ENCODE results near the gene OR13G1.

DNA sequence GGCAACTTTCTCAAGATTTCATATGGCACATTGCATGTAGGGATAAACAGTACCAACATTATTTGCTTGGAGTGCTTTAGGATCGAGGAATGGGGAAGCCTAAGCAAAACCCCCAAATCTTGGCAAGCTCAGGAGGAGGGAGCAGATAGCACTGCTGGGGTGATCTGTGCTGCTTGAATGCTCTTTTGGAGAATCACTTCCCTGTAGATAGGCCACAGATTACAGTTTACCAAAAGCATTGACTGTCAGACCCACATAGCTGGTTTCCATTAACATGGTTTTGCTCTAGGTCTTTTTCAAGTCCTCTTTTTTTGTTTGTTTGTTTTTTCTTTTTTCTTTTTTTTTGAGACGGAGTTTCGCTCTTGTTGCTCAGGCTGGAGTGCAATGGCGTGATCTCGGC is 36.8 kb downstream of the OR13G1 start:
- TF ChIP-seq, protein P1, sequence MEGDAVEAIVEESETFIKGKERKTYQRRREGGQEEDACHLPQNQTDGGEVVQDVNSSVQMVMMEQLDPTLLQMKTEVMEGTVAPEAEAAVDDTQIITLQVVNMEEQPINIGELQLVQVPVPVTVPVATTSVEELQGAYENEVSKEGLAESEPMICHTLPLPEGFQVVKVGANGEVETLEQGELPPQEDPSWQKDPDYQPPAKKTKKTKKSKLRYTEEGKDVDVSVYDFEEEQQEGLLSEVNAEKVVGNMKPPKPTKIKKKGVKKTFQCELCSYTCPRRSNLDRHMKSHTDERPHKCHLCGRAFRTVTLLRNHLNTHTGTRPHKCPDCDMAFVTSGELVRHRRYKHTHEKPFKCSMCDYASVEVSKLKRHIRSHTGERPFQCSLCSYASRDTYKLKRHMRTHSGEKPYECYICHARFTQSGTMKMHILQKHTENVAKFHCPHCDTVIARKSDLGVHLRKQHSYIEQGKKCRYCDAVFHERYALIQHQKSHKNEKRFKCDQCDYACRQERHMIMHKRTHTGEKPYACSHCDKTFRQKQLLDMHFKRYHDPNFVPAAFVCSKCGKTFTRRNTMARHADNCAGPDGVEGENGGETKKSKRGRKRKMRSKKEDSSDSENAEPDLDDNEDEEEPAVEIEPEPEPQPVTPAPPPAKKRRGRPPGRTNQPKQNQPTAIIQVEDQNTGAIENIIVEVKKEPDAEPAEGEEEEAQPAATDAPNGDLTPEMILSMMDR (IDR thresholded peaks at IDR 0.05): no peak
- TF ChIP-seq EZH2 (IDR thresholded peaks at IDR 0.05): no peak
